Measurements from ENCODE around the gene OGFR. TPM values are rescaled to one million over a fixed set of nuclear protein-coding genes. Genes with fewer than 3 reads are reported as not detected.

OGFR gene, protein sequence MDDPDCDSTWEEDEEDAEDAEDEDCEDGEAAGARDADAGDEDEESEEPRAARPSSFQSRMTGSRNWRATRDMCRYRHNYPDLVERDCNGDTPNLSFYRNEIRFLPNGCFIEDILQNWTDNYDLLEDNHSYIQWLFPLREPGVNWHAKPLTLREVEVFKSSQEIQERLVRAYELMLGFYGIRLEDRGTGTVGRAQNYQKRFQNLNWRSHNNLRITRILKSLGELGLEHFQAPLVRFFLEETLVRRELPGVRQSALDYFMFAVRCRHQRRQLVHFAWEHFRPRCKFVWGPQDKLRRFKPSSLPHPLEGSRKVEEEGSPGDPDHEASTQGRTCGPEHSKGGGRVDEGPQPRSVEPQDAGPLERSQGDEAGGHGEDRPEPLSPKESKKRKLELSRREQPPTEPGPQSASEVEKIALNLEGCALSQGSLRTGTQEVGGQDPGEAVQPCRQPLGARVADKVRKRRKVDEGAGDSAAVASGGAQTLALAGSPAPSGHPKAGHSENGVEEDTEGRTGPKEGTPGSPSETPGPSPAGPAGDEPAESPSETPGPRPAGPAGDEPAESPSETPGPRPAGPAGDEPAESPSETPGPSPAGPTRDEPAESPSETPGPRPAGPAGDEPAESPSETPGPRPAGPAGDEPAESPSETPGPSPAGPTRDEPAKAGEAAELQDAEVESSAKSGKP
- 51.2 and 56.4 TPM in 2 replicates for total RNA-seq

- Mint-ChIP-seq H3K36me3 (ENCODE audit: low read depth) (peaks cover 22% of the 10 kb centered on the region), H3K9me3 (no peaks in the 10 kb centered on the region), H3K27me3 (ENCODE audit: insufficient read depth) (no peaks in the 10 kb centered on the region), H3K4me3 (peak within 1 kb of the TSS; percentile 89), H3K4me1 (ENCODE audit: low read depth) (peaks cover 21% of the 10 kb centered on the region), H3K27ac (peak within 1 kb of the TSS; percentile 96)
- DNase-seq (ENCODE audit: low spot score) = peak; percentile 72
- intact Hi-C loops (cut with micrococcal nuclease) = loop anchor here (1.0 kb wide), 2 partner anchors 10 to 162 kb away; partner anchors contain the start of gene SLCO4A1
These were observed at the start of gene OGFR for GRCh38 chr20:62804627-62805154. TSS of gene OGFR (plus strand) at chr20:62804835. CDS start at chr20:62804860, 25 bp downstream.

GRCh38 chr20:62754991-62755356 is 49.7 kb upstream of the OGFR start:
- H3K27me3 Mint-ChIP-seq (ENCODE audit: insufficient read depth) = peaks cover 25% of the 10 kb centered on the region
- H3K4me1 Mint-ChIP-seq (ENCODE audit: low read depth) = no peaks in the 10 kb centered on the region
- no peak overlapping the region for H3K4me3 Mint-ChIP-seq
- H3K36me3 Mint-ChIP-seq (ENCODE audit: low read depth) = no peaks in the 10 kb centered on the region
- intact Hi-C loops (cut with micrococcal nuclease) = no loop called here
- no peak overlapping the region for H3K27ac Mint-ChIP-seq
- no peaks in the 10 kb centered on the region for H3K9me3 Mint-ChIP-seq
- no peak for DNase-seq (ENCODE audit: low spot score)

- DNase-seq (ENCODE audit: low spot score) = no peak
- Mint-ChIP-seq H3K4me1 (ENCODE audit: low read depth) (no peaks in the 10 kb centered on the region), H3K27me3 (ENCODE audit: insufficient read depth) (peaks cover 21% of the 10 kb centered on the region), H3K4me3 (no peak overlapping the region), H3K9me3 (no peaks in the 10 kb centered on the region), H3K36me3 (ENCODE audit: low read depth) (no peaks in the 10 kb centered on the region), H3K27ac (no peak overlapping the region)
- intact Hi-C loops (cut with micrococcal nuclease) = no loop called here
These were observed 48.6 kb upstream of the OGFR start for GRCh38 chr20:62755817-62756724.

- no peaks in the 10 kb centered on the region for H3K9me3 Mint-ChIP-seq
- no peak overlapping the region for H3K4me3 Mint-ChIP-seq
- DNase-seq (ENCODE audit: low spot score) = no peak
- no peak overlapping the region for H3K27ac Mint-ChIP-seq
- peaks cover 12% of the 10 kb centered on the region for H3K27me3 Mint-ChIP-seq (ENCODE audit: insufficient read depth)
- H3K36me3 Mint-ChIP-seq (ENCODE audit: low read depth) = no peaks in the 10 kb centered on the region
- H3K4me1 Mint-ChIP-seq (ENCODE audit: low read depth) = no peaks in the 10 kb centered on the region
- intact Hi-C loops (cut with micrococcal nuclease) = no loop called here
These were observed 46.3 kb upstream of the OGFR start for GRCh38 chr20:62758226-62758912.

DNA sequence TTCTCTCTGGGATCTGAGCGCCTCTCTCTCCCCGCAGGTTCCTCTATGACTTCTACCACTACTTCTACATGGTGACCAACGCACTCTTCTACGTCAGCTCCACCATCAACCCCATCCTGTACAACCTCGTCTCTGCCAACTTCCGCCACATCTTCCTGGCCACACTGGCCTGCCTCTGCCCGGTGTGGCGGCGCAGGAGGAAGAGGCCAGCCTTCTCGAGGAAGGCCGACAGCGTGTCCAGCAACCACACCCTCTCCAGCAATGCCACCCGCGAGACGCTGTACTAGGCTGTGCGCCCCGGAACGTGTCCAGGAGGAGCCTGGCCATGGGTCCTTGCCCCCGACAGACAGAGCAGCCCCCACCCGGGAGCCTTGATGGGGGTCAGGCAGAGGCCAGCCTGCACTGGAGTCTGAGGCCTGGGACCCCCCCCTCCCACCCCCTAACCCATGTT is 44.6 kb upstream of the OGFR start:
- Mint-ChIP-seq H3K27ac (no peak overlapping the region), H3K9me3 (no peaks in the 10 kb centered on the region), H3K36me3 (ENCODE audit: low read depth) (no peaks in the 10 kb centered on the region), H3K4me1 (ENCODE audit: low read depth) (no peaks in the 10 kb centered on the region), H3K27me3 (ENCODE audit: insufficient read depth) (peaks cover 12% of the 10 kb centered on the region), H3K4me3 (no peak overlapping the region)
- intact Hi-C loops (cut with micrococcal nuclease) = no loop called here
- no peak for DNase-seq (ENCODE audit: low spot score)

GRCh38 chr20:62760471-62760855 is 44.2 kb upstream of the OGFR start:
- intact Hi-C loops (cut with micrococcal nuclease) = no loop called here
- Mint-ChIP-seq H3K4me3 (no peak overlapping the region), H3K27ac (no peak overlapping the region), H3K36me3 (ENCODE audit: low read depth) (no peaks in the 10 kb centered on the region), H3K4me1 (ENCODE audit: low read depth) (no peaks in the 10 kb centered on the region), H3K27me3 (ENCODE audit: insufficient read depth) (peaks cover 12% of the 10 kb centered on the region), H3K9me3 (no peaks in the 10 kb centered on the region)
- no peak for DNase-seq (ENCODE audit: low spot score)

- Mint-ChIP-seq H3K9me3 (no peaks in the 10 kb centered on the region), H3K36me3 (ENCODE audit: low read depth) (no peaks in the 10 kb centered on the region), H3K27ac (no peak overlapping the region), H3K4me1 (ENCODE audit: low read depth) (no peaks in the 10 kb centered on the region), H3K27me3 (ENCODE audit: insufficient read depth) (peaks cover 12% of the 10 kb centered on the region), H3K4me3 (no peak overlapping the region)
- no peak for DNase-seq (ENCODE audit: low spot score)
- intact Hi-C loops (cut with micrococcal nuclease) = no loop called here
These were observed 43.5 kb upstream of the OGFR start for GRCh38 chr20:62760856-62761758.

- intact Hi-C loops (cut with micrococcal nuclease) = no loop called here
- Mint-ChIP-seq H3K27me3 (ENCODE audit: insufficient read depth) (peaks cover 12% of the 10 kb centered on the region), H3K36me3 (ENCODE audit: low read depth) (no peaks in the 10 kb centered on the region), H3K9me3 (no peaks in the 10 kb centered on the region), H3K4me1 (ENCODE audit: low read depth) (no peaks in the 10 kb centered on the region), H3K27ac (no peak overlapping the region), H3K4me3 (no peak overlapping the region)
- no peak for DNase-seq (ENCODE audit: low spot score)
These were observed 42.9 kb upstream of the OGFR start for GRCh38 chr20:62761759-62762131.

DNA sequence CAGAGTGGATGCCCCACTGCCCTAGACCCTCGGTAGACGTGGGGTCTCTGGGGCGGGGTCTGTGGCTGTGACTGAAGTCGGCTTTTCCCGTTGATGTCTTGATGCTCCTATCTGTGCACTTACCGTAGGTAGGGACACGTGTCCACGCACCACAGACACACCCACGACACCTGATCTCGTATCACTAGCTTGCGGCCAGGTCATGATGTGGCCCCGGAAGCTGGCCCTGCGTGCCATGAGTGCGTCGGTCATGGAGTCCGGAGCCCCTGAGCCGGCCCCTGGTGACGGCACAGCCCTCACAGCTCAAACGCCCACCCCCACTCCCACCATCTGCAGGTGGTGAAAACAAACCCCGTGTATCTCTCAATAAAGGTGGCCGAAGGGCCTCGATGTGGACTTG is 42.3 kb upstream of the OGFR start:
- Mint-ChIP-seq H3K4me3 (no peak overlapping the region), H3K27ac (no peak overlapping the region), H3K9me3 (no peaks in the 10 kb centered on the region), H3K27me3 (ENCODE audit: insufficient read depth) (peaks cover 6% of the 10 kb centered on the region), H3K36me3 (ENCODE audit: low read depth) (no peaks in the 10 kb centered on the region), H3K4me1 (ENCODE audit: low read depth) (no peaks in the 10 kb centered on the region)
- intact Hi-C loops (cut with micrococcal nuclease) = no loop called here
- DNase-seq (ENCODE audit: low spot score) = no peak

DNA sequence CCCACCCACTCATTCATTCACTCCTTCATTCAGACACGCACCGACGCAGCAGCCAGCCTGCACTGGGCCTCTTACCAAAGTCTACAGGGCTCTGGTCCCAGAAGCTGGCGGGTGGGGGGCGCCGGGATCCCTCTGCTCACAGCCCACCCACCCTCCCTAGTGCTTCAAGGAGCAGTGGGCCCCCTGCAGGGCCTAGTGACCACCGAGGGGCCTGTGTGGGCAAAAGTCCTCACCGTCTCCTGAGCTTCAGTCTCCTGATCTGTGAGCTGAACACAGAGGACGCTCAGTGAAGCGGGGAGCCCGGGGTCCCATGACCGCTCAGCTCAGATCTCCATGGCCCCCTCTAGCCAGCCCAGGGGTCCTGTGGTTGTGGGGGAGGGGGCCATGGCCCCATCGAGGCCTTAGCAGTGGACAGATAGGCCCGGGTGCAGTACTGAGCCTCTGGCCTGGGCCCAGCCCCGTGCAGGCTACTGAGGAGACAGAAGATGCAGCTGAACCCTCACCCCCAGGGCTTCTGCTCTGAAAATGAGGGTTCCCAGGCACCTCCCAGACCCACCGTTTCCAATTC is 41.8 kb upstream of the OGFR start:
- no peak overlapping the region for H3K27ac Mint-ChIP-seq
- intact Hi-C loops (cut with micrococcal nuclease) = no loop called here
- H3K36me3 Mint-ChIP-seq (ENCODE audit: low read depth) = no peaks in the 10 kb centered on the region
- peaks cover 4% of the 10 kb centered on the region for H3K27me3 Mint-ChIP-seq (ENCODE audit: insufficient read depth)
- no peaks in the 10 kb centered on the region for H3K9me3 Mint-ChIP-seq
- no peak for DNase-seq (ENCODE audit: low spot score)
- H3K4me3 Mint-ChIP-seq = no peak overlapping the region
- no peaks in the 10 kb centered on the region for H3K4me1 Mint-ChIP-seq (ENCODE audit: low read depth)

DNA sequence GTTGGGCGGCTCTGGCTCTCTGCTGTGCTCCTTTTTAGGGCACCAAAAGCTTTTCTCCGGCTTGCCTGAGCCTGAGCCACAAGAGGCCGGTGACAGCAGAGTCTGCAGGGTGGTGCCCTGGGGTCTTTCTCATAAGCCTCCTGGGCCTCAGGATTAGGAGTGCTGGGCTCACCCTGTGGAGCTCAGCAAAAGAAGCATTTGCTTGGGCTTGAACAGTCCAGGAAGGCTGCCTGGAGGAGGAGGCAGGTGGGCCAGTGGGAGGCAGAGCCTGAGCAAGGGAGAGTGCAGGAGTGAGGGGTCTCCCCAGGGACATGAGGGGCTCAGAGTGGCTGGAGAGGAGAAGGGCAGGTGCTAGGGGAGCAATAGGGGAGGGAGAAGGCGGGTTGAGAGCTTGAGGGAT is 41.2 kb upstream of the OGFR start:
- H3K4me1 Mint-ChIP-seq (ENCODE audit: low read depth) = no peaks in the 10 kb centered on the region
- H3K27ac Mint-ChIP-seq = no peak overlapping the region
- no peaks in the 10 kb centered on the region for H3K9me3 Mint-ChIP-seq
- no peaks in the 10 kb centered on the region for H3K36me3 Mint-ChIP-seq (ENCODE audit: low read depth)
- H3K4me3 Mint-ChIP-seq = no peak overlapping the region
- no peak for DNase-seq (ENCODE audit: low spot score)
- H3K27me3 Mint-ChIP-seq (ENCODE audit: insufficient read depth) = peaks cover 4% of the 10 kb centered on the region
- intact Hi-C loops (cut with micrococcal nuclease) = no loop called here

Measured in activated T-helper 1 cell treated with anti-CD3 and anti-CD28 coated beads, Interleukin-12 subunit alpha, Interleukin-12 subunit beta, Interleukin-2, Interleukin-4 antibody, amounts not matched to agents 30 ng/mL and 10 ng/mL and 1 ng/mL, durations not matched to agents 14 hours and 24 hours and 36 hours (primary cell).